PFSK-1 (cell line): Measurements from ENCODE around the gene GYG2.

ENCODE experiments used
- FOXP2 ChIP-seq: optimal IDR thresholded peaks from 2 replicates; pipeline ENCODE3; 2011; ENCODE audit warnings: borderline replicate concordance, control low read depth, inconsistent platforms; ENCODE audit not compliant: insufficient read depth; ENCODE audit errors: extremely low read length, extremely low read depth
- POLR2AphosphoS5 ChIP-seq: IDR thresholded peaks from 2 replicates; pipeline ENCODE4 v1.6.1; 2012; ENCODE audit warnings: low read depth, mild to moderate bottlenecking, control low read depth, low read length, moderate library complexity
- REST ChIP-seq, 2 experiments: IDR thresholded peaks; 2 replicates each; pipeline versions ENCODE4 v1.6.1 to v1.8.0; 2011 to 2012; ENCODE audit warnings: low read depth in 2 of 2, low read length in 2 of 2, control low read depth in 1 of 2, inconsistent platforms in 1 of 2, mild to moderate bottlenecking in 1 of 2, moderate library complexity in 1 of 2; ENCODE audit not compliant: insufficient read depth in 1 of 2
- SIN3A ChIP-seq: IDR thresholded peaks from 2 replicates; pipeline ENCODE4 v1.6.1; 2012; ENCODE audit warnings: mild to moderate bottlenecking, low read length, moderate library complexity, borderline replicate concordance; ENCODE audit not compliant: insufficient read depth
- TAF1 ChIP-seq: IDR thresholded peaks from 2 replicates; pipeline ENCODE4 v1.6.1; 2012; ENCODE audit warnings: low read length, control low read depth, borderline replicate concordance; ENCODE audit not compliant: insufficient read depth

GYG2 gene

GRCh38 chrX:2926664-2927275 is 98.0 kb downstream of the GYG2 start:
- TF ChIP-seq TAF1 (no peak), POLR2AphosphoS5 (no peak), SIN3A (no peak), REST (IDR thresholded peaks at IDR 0.05; ENCODE audit: insufficient read depth in 1 of 2, low read depth in 2 of 2, low read length in 2 of 2) (no peak), FOXP2 (no peak)

GRCh38 chrX:2928191-2928582 is 99.5 kb downstream of the GYG2 start:
- TF ChIP-seq SIN3A (no peak), FOXP2 (no peak), TAF1 (no peak), REST (IDR thresholded peaks at IDR 0.05; ENCODE audit: insufficient read depth in 1 of 2, low read depth in 2 of 2, low read length in 2 of 2) (no peak), POLR2AphosphoS5 (no peak)

- no peak for TF ChIP-seq REST (IDR thresholded peaks at IDR 0.05; ENCODE audit: insufficient read depth in 1 of 2, low read depth in 2 of 2, low read length in 2 of 2)
- no peak for TF ChIP-seq TAF1
- TF ChIP-seq POLR2AphosphoS5 = no peak
- TF ChIP-seq FOXP2 = no peak
- no peak for TF ChIP-seq SIN3A
These were observed 100.1 kb downstream of the GYG2 start, which contains the start of gene ARSD for GRCh38 chrX:2928583-2929434. ARSD (minus strand) TSS chrX:2929339; CDS start chrX:2929275, 64 bp downstream.

GRCh38 chrX:2931155-2931554 is 102.4 kb downstream of the GYG2 start:
- TF ChIP-seq FOXP2 (no peak), REST (IDR thresholded peaks at IDR 0.05; ENCODE audit: insufficient read depth in 1 of 2, low read depth in 2 of 2, low read length in 2 of 2) (no peak), TAF1 (no peak), SIN3A (no peak), POLR2AphosphoS5 (no peak)

GRCh38 chrX:2931612-2932011 is 102.9 kb downstream of the GYG2 start:
- no peak for TF ChIP-seq SIN3A
- TF ChIP-seq FOXP2 = no peak
- no peak for TF ChIP-seq REST (IDR thresholded peaks at IDR 0.05; ENCODE audit: insufficient read depth in 1 of 2, low read depth in 2 of 2, low read length in 2 of 2)
- TF ChIP-seq POLR2AphosphoS5 = no peak
- no peak for TF ChIP-seq TAF1
